Right lobe of liver (tissue), 6 donors: ENCODE results near the gene OTUD6A. TPM values are rescaled to one million over a fixed set of nuclear protein-coding genes. Genes with fewer than 3 reads are reported as not detected.

Source experiments
- ATAC-seq, 4 donors: fragments of 200-7000 bp; cut with Tn5 transposase; one replicate each; pipeline ENCODE4 v1.9.1; 2020; ENCODE audit warnings: mild to moderate bottlenecking in 4 of 4, moderate library complexity in 4 of 4
- DNase-seq, 3 donors: peaks; one replicate each; pipeline ENCODE4 v3.0.0-alpha.2; 2020
- H3K27ac ChIP-seq, 3 donors: fragments of 200-600 bp; one replicate each; pipeline ENCODE4 v1.8.0; 2022
- H3K27me3 ChIP-seq, 2 donors: fragments of 200-600 bp; one replicate each; pipeline ENCODE4 v1.8.0; 2022
- H3K36me3 ChIP-seq, 4 donors: fragments of 200-600 bp; sonication (generic) in 1 of 4; one replicate each; pipeline versions ENCODE4 v1.5.1 to v1.8.0; 2017 to 2022; ENCODE audit warnings: control low read depth in 1 of 4
- H3K4me1 ChIP-seq, 4 donors: fragments of 200-600 bp; sonication (generic) in 1 of 4; one replicate each; pipeline versions ENCODE4 v1.5.1 to v1.8.0; 2017 to 2022; ENCODE audit warnings: control low read depth in 1 of 4
- H3K4me3 ChIP-seq, 3 donors: fragments of 200-600 bp; one replicate each; pipeline ENCODE4 v1.8.0; 2022
- H3K9me3 ChIP-seq, 4 donors: fragments of 200-600 bp; sonication (generic) in 1 of 4; one replicate each; pipeline versions ENCODE4 v1.5.1 to v1.8.0; 2017 to 2022; ENCODE audit warnings: control low read depth in 1 of 4
- CTCF ChIP-seq, 4 donors: fragments of 200-600 bp in 3 of 4; fragments of 450-650 bp in 1 of 4; IDR thresholded peaks; one replicate each; pipeline versions ENCODE4 v1.5.1 to v1.8.0; 2016 to 2022; ENCODE audit warnings: antibody characterized with exemption in 4 of 4, mild to moderate bottlenecking in 2 of 4
- POLR2A ChIP-seq: fragments of 450-650 bp; IDR thresholded peaks from one replicate; pipeline ENCODE4 v1.6.1; 2017; ENCODE audit warnings: antibody characterized with exemption, mild to moderate bottlenecking
- WGBS: methylation state at CpG from one replicate; pipeline ENCODE4 v1.1.6; 2018; ENCODE audit warnings: low coverage, low lambda C conversion rate; ENCODE audit not compliant: insufficient coverage; ENCODE audit errors: missing lambda C conversion rate; 5-methylcytosine and 5-hydroxymethylcytosine counted together
- intact Hi-C, 2 donors: fragments of 100-400 bp; cut with DNase I; formaldehyde crosslinking; loops; one replicate each; pipeline versions ENCODE4 v1.11.2 to v1.14.1; 2022
- total RNA-seq, 6 experiments: library from RNA; depleted of rRNA in 2 of 6; stranded (reverse); fragments of >200 nt in 2 of 6; fragmentation: NEBNext Ultra II Directional in 3 of 6; extraction: Animal tissue kit (Norgen Biotek cat#: 25700) in 3 of 6; gene quantifications; one replicate each; pipeline versions ENCODE4 v1.1.0 to v1.2.4, GENCODE V29; 2016 to 2023
- donor health status: DM: no; HTN: yes; CAD: no.
- donor health status: DM: no; HTN: no; CAD: no.
- donor health status: DM: no; HTN: no; CAD: no.
- donor health status: DM: no; HTN: yes; CAD: no.
- donor health status: DM: no; HTN: yes; CAD: no.

The OTUD6A gene
- total RNA-seq, 6 experiments from 2014 or later: not detected

DNA sequence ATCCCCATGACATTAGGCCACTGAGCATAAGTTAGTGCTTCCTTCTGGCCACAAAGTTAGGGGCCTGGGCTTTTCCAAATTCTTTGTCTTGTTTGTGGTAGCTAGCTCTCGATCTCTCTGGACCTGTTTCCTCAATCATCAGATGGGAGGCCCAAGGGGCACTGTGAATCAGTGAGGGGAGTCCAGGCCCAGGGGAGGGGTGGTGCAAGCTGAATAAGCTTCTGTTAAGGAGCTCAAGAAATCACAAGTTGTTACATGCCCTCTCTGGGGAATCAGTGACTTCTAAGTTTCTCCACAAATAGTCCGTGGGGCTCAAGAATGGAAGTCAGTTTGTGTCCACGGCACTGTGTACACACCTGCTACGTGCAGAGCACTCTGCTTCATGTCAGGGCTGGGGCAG is 27.6 kb upstream of the OTUD6A start:
- 60% methylated on average over 1 of the region's 4 CpGs for WGBS
- intact Hi-C loops: loop anchor here (10.0 kb wide), 1 partner anchor 60 kb away; no protein-coding TSS in a partner anchor
- Histone ChIP-seq H3K36me3 (no peaks in the 10 kb centered on the region), H3K4me3 (no peak overlapping the region), H3K27me3 (no peaks in the 10 kb centered on the region), H3K9me3 (no peaks in the 10 kb centered on the region), H3K4me1 (peaks cover 0 to 12% (median 0%) of the 10 kb centered on the region in 4 donors), H3K27ac (no peak overlapping the region)
- ATAC-seq (no peak), DNase-seq (no peak)
- TF ChIP-seq POLR2A (no peak), CTCF (IDR thresholded peaks at IDR 0.05) (no peak)

DNA sequence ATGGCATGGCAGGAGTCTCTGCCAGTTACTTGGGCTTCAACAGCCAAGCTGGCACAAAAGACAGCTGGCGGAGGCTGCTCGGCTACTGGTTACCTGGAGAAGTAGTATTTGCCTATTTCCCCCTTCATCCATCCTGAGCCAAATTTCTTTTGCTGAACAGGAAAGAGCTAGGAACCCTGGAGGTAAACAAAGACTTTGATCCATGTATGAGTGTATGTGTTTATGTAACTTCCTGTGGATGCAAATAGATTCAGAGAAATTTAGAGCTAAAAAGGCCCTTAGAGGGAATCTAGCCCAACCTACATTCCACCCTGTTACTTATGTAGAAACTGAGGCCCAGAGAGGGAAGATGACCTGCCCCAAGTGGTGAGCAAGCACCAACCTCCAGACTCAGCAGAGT is 23.7 kb upstream of the OTUD6A start:
- Histone ChIP-seq H3K4me3 (no peak overlapping the region), H3K36me3 (no peaks in the 10 kb centered on the region), H3K27me3 (no peaks in the 10 kb centered on the region), H3K27ac (peak overlapping the region in 1 of 3 donors; percentile 22), H3K4me1 (peaks cover 0 to 12% (median 0%) of the 10 kb centered on the region in 4 donors), H3K9me3 (no peaks in the 10 kb centered on the region)
- no peak for TF ChIP-seq POLR2A
- no peak for TF ChIP-seq CTCF (IDR thresholded peaks at IDR 0.05)
- DNase-seq: no peak
- intact Hi-C loops: loop anchor here (10.0 kb wide), 1 partner anchor 56 kb away; no protein-coding TSS in a partner anchor
- WGBS: 60% methylated on average over 1 of the region's 2 CpGs
- ATAC-seq: peak; percentile 48 to 89 (median 80)

DNA sequence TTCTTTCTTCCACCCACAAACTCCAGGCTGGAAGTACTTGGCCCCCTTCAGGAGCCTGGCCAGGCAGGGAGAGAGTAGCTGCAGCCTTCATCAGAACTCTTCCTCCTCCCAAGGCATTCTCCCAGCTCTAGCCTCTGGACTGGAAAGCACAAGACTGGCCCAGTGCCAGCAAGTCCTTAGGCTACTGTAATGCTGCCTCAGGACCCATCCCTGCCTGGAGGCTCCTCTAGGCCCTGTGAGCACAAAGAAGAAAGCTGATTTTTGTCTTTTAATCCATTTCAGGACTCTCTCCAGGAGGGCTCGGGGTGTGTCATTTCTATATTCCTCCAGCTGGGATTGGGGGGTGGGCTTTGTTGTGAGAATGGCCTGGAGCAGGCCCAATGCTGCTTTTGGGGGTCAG is 23.3 kb upstream of the OTUD6A start:
- intact Hi-C loops: loop anchor here (10.0 kb wide), 1 partner anchor 56 kb away; no protein-coding TSS in a partner anchor
- WGBS: 86% methylated on average over 1 of the region's 1 CpG
- no peaks in the 10 kb centered on the region for H3K9me3 ChIP-seq
- H3K27ac ChIP-seq: peak overlapping the region in 1 of 3 donors; percentile 22
- TF ChIP-seq POLR2A (no peak), CTCF (IDR thresholded peaks at IDR 0.05) (no peak)
- peak in 3 of 4 donors; percentile 17 to 41 (median 19) for ATAC-seq
- no peak overlapping the region for H3K4me3 ChIP-seq
- H3K36me3 ChIP-seq: no peaks in the 10 kb centered on the region
- DNase-seq: no peak
- peaks cover 0 to 12% (median 0%) of the 10 kb centered on the region in 4 donors for H3K4me1 ChIP-seq
- H3K27me3 ChIP-seq: no peaks in the 10 kb centered on the region

DNA sequence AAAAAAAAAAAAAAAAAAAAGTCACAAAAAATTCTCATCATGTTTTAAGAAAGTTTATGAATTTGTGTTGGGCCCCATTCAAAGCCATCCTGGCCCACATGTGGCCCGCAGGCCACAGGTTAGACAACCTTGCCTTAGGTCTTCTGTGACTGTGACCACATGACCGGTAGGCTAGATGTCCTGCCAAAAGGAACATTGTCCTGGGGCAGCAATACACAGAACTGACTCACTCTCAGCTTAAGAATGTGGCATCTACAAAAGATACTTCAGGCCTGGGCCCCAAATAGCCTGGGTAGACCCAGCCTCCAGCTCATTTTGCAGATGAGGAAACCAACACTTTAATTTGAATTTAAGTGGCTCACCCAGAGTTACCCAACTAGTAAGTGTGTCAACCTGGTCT is 22.5 kb upstream of the OTUD6A start:
- ATAC-seq: peak; percentile 20 to 69 (median 56)
- Histone ChIP-seq H3K36me3 (no peaks in the 10 kb centered on the region), H3K27ac (no peak overlapping the region), H3K4me3 (no peak overlapping the region), H3K4me1 (peaks cover 0 to 12% (median 0%) of the 10 kb centered on the region in 4 donors), H3K27me3 (no peaks in the 10 kb centered on the region), H3K9me3 (no peaks in the 10 kb centered on the region)
- no peak for TF ChIP-seq POLR2A
- no peak for TF ChIP-seq CTCF (IDR thresholded peaks at IDR 0.05)
- intact Hi-C loops: loop anchor here (10.0 kb wide), 1 partner anchor 55 kb away; no protein-coding TSS in a partner anchor
- DNase-seq: no peak
- WGBS: 66% methylated on average over 2 of the region's 2 CpGs
